ENCODE measurements around the gene ARMC2.

The ARMC2 gene

DNA sequence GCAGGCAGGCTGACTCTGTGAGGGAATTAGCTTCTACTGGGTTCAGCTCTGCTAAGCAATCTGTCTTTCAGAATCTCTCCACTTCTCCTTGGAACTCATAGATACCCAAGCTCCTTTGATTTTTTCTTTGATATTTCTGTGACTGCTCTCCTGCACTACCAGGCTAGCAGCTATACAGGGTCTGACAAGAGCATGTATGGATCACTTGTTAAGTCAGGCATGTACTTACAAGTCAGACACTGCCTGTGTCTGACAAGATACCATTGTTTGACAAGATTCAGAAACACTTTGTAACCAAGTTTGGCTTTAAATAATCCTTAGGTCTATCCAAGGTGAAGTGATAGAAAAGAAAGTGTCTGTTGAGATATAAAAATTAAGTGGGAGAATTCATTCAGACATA is 167.0 kb downstream of the ARMC2 start:
- no peak for DNase-seq (ENCODE audit: low read depth)

- DNase-seq (ENCODE audit: low read depth), result no peak
Measured at GRCh38 chr6:109019911-109020310, 171.7 kb downstream of the ARMC2 start.

DNA sequence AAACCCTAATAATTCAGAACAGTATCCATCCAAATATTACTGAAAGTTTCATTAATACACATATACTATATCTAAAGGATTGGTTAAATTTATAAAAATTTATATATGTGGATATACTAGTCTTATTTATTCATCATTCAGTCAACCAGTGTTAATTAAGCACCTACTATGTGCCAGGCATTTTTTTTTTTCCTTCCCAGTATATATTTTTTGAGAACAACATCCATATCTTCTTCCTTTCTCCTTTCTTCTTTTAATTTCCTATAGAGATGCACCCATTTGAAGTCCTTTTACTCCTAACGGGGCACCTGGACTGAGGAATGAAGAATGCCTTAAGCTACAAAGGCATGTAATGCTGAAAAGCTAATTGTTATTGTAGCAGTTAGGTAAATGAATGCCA is 173.6 kb downstream of the ARMC2 start:
- no peak for DNase-seq (ENCODE audit: low read depth)

GRCh38 chr6:109023356-109023925 is 175.2 kb downstream of the ARMC2 start:
- DNase-seq (ENCODE audit: low read depth), result no peak
